Kidney epithelial cell (primary cell): ENCODE measurements around the gene SH2D7. TPM values are rescaled to one million over a fixed set of nuclear protein-coding genes. Genes with fewer than 3 reads are reported as not detected.

Experiments
- DNase-seq: peaks from one replicate; pipeline ENCODE4 v3.0.0-alpha.2; 2010; ENCODE audit warnings: low read depth
- H3K27me3 ChIP-seq: 2 replicates; pipeline ENCODE4 v1.6.0; 2011; ENCODE audit warnings: low read length; ENCODE audit not compliant: control insufficient read depth, insufficient read depth
- H3K36me3 ChIP-seq: 2 replicates; pipeline ENCODE4 v1.5.1; 2011; ENCODE audit warnings: low read length; ENCODE audit not compliant: control insufficient read depth, insufficient read depth
- H3K4me3 ChIP-seq: 2 replicates; pipeline ENCODE4 v1.5.1; 2011; ENCODE audit warnings: low read depth, mild to moderate bottlenecking, control low read depth, low read length
- CTCF ChIP-seq: IDR thresholded peaks from 2 replicates; pipeline ENCODE4 v1.5.1; 2011; ENCODE audit warnings: mild to moderate bottlenecking, moderate library complexity, low read length, control low read depth, inconsistent platforms; ENCODE audit not compliant: insufficient read depth, poor library complexity, severe bottlenecking
- total RNA-seq: library from RNA; depleted of rRNA; stranded (reverse); fragments of >200 nt; gene quantifications from 2 replicates; pipeline ENCODE4 v1.2.3, GENCODE V29; 2015

SH2D7 gene
- total RNA-seq: not detected in 2 replicates

DNA sequence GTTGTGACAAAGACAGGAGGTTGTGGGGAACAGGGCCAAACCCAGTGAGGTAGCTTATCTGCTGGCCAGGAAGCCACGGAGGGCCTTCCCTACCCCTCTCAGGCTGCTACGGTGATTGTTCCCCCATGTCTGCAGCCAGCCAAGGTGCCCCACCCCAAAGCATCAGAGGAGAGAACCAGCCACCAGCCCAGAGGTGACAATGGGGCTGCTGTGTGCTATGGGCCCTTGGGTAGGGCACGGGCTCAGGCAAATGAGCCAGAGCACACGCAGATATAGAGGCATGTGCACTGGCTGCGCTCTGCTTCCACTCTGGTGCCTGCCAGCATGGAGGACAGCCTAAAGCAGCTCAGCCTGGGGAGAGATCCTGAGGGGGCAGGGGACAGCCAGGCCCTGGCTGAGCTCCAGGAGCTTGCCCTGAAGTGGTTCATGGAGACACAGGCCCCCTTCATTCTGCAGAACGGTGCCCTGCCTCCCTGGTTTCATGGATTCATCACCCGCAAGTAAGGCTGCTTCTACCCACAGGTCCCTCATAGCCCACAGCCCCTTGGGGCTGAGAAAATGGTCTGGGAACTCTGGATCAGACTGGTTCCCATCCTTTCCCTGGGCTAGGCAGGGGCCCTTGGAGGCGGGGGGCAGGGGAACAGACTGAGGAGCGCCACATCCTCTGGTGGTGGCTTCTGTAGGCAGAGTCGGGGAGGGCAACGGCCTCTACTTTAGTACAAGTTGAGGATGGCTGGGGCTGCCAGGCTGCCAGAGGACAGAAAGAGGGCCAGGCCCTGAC lies at the start of gene SH2D7:
Gene SH2D7 (plus strand): TSS at position 301 of the 781 bp plus-strand sequence. CDS start 24 bp downstream, at position 325.
- H3K4me3 ChIP-seq: no peak within 1 kb of the TSS
- no peaks in the 10 kb centered on the region for H3K27me3 ChIP-seq
- H3K36me3 ChIP-seq: no peaks in the 10 kb centered on the region
- no peak for TF ChIP-seq CTCF
- no peak for DNase-seq

- Histone ChIP-seq H3K4me3 (no peak overlapping the region), H3K36me3 (no peaks in the 10 kb centered on the region), H3K27me3 (no peaks in the 10 kb centered on the region)
- TF ChIP-seq CTCF: no peak
- DNase-seq: no peak
Measured at GRCh38 chr15:78044407-78045155, 47.8 kb upstream of the SH2D7 start.

- H3K4me3 ChIP-seq: no peak overlapping the region
- H3K27me3 ChIP-seq: no peaks in the 10 kb centered on the region
- DNase-seq: no peak
- no peak for TF ChIP-seq CTCF
- H3K36me3 ChIP-seq: no peaks in the 10 kb centered on the region
Measured at GRCh38 chr15:78045189-78045588, 47.2 kb upstream of the SH2D7 start.

DNA sequence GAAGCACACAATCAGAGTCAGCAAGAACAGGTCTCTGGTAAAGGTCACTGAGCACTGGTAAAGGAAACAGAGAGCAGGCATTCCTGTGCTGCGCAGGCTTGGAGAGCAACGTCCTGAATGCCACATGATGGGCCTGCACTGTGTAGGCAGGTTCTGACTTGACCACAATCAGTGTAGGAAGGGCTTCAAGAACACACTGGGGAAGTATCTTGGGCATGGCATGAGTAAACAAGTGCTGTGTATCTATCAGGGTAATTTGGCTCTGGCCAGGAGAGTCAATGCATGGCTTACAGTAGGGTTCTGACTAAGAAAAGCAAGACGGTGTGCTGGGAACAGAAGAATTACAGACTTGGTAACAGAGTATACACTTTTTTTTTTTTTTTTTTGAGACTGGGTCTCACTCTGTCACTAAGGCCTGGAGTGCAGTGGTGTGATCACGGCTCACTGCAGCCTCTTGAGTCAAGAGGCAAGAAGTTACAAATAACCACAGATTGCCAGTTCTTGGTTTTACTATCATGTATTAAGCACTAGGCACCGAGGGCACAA lies 45.5 kb upstream of the SH2D7 start:
- no peak for DNase-seq
- no peak overlapping the region for H3K4me3 ChIP-seq

DNA sequence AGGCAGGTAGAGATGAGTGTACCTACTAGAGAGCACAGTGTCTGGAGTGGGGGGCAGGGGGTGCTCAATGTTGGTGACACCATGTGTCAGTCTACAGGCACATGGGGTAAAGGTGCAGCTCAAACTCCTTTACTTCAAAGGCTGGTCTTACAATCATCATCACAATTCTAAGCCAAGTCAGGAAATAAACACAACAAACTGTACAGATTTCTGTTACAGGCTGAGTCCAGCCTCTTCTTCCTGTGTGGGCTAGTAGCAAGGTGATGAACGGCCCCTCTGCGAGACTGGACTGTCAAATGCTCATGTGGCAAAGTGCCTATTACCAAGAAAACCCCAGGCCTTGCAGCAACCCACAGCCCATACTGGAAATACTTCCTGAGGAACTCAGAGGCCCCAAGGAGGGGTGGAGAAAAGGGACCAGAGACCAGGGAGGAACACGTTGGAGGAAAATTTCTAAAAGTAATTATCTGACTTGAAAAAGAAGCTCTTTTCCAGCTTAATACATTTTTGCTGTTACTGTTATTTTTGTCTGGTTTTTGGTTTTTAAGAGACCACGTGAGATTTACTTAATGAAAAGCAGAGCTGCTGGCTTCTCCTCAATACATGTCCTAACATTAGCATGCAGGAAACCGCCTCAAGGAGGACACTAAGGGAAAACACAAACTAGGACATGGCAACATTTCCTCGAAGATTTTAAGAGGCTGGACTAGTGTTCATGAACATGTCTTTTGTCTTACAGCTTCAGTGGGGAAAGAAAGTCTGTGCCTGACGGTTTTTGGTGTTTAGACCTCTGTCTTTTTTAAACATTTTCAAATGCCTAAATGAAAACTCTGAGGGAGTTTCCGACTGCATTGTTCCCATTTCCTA lies 44.4 kb upstream of the SH2D7 start:
- TF ChIP-seq CTCF: no peak
- H3K36me3 ChIP-seq: no peaks in the 10 kb centered on the region
- H3K27me3 ChIP-seq: no peaks in the 10 kb centered on the region
- DNase-seq: no peak
- H3K4me3 ChIP-seq: no peak overlapping the region

More for the DNA sequence above, 45.5 kb upstream of the SH2D7 start:
- Histone ChIP-seq H3K36me3 (no peaks in the 10 kb centered on the region), H3K27me3 (no peaks in the 10 kb centered on the region)
- TF ChIP-seq CTCF: no peak
